ENCODE measurements around the gene CLDN18. TPM values are rescaled to one million over a fixed set of nuclear protein-coding genes. Genes with fewer than 3 reads are reported as not detected.

The CLDN18 gene
- total RNA-seq, 1 experiment from 2014 or later = not detected

DNA sequence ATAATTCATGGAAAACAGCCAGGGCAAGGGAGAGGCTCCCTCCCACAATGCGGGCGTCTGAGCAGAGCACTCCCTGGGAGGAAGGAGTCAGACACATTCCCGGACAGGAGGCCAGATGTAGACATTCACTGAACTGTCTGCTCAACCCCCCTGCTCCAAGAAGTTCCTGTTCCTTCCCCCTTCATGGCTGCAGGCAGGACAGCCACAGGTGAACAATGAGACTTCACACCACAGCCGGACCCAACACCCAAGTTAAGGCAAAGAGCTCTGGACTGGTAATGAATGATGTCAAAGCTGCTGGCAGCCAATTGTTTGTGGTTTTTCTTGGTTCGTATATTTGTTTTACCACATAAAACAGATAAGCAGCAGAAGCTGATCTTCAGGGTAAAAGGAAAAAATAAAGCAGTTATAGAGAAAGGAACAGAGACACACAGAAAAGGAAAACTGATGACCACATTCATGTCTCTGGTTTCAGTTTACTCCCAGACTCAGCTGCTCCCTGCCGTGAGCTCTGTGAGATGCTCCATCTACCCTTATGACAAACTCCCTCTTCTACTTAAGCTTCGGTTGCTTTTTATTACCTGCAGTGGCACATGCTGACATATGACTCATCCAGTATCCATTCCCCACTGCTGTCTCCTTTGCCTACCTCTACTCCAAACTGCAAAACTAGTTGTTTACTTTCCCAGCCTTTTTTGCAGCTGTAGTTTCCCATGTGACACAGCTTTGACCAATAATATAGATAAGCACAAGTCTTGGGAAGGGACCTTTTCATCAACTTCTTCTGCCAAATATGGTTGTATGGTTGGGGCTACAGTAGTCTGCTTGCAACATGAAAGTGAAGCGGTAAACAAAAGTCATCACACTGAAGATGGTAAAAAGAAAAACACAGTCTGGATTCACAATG is 72.4 kb downstream of the CLDN18 start:
- no peak for DNase-seq (ENCODE audit: low spot score)
- in situ Hi-C loops (cut with HindIII; ENCODE audit: low sequenced_read_pairs) = no loop called here

- in situ Hi-C loops (cut with HindIII; ENCODE audit: low sequenced_read_pairs) = no loop called here
- DNase-seq (ENCODE audit: low spot score) = no peak
Measured at GRCh38 chr3:138082992-138083386, 73.0 kb downstream of the CLDN18 start.

Other genes starting within 250 kb of the CLDN18 start
- gene SOX14, start 245.8 kb upstream of the CLDN18 start, total RNA-seq (2014; rRNA removed; shearing (Covaris generic)) = not detected in 2 replicates
- 16.2 and 17.8 TPM in 2 replicates for gene DZIP1L, start 105.4 kb downstream of the CLDN18 start, total RNA-seq (2014; rRNA removed; shearing (Covaris generic))
- not detected in 2 replicates for gene A4GNT, start 122.2 kb downstream of the CLDN18 start, total RNA-seq (2014; rRNA removed; shearing (Covaris generic))
- gene DBR1, start 164.8 kb downstream of the CLDN18 start, total RNA-seq (2014; rRNA removed; shearing (Covaris generic)) = 25.8 and 26.2 TPM in 2 replicates
- 31.5 and 48.4 TPM in 2 replicates for gene ARMC8, start 177.1 kb downstream of the CLDN18 start, total RNA-seq (2014; rRNA removed; shearing (Covaris generic))